ENCODE results near the gene GLIS1. TPM values are rescaled to one million over a fixed set of nuclear protein-coding genes. Genes with fewer than 3 reads are reported as not detected.

The GLIS1 gene
- total RNA-seq, 2 experiments from 2014 or later: not detected

GRCh38 chr1:53684741-53685140, 54.2 kb downstream of the GLIS1 start:
- peaks cover 7% of the 10 kb centered on the region for H3K4me1 Mint-ChIP-seq (ENCODE audit: low read depth)
- intact Hi-C loops (cut with micrococcal nuclease): loop anchor here (5.0 kb wide), 1 partner anchor 197 kb away; no protein-coding TSS in a partner anchor

GRCh38 chr1:53683986-53684740, 54.8 kb downstream of the GLIS1 start:
- intact Hi-C loops (cut with micrococcal nuclease): loop anchor here (5.0 kb wide), 1 partner anchor 197 kb away; no protein-coding TSS in a partner anchor
- DNase-seq (no peak), ATAC-seq (no peak)
- ChIA-PET POLR2A (no interaction called here), CTCF (interaction anchor here (2.2 kb wide), 1 partner anchor 198 kb away, joined by 18 read pairs; no protein-coding TSS in a partner anchor)
- Mint-ChIP-seq H3K4me1 (ENCODE audit: low read depth) (peaks cover 7% of the 10 kb centered on the region), H3K9me3 (no peaks in the 10 kb centered on the region), H3K27me3 (peaks cover 7% of the 10 kb centered on the region), H3K36me3 (ENCODE audit: low read depth) (no peaks in the 10 kb centered on the region), H3K27ac (no peak overlapping the region), H3K4me3 (no peak overlapping the region)
- no peak for TF ChIP-seq CTCF (IDR thresholded peaks at IDR 0.05)

More at GRCh38 chr1:53684741-53685140, 54.2 kb downstream of the GLIS1 start:
- ChIA-PET POLR2A (interaction anchor here (0.6 kb wide), 1 partner anchor 204 kb away, joined by 3 read pairs; no protein-coding TSS in a partner anchor), CTCF (no interaction called here)
- Mint-ChIP-seq H3K27ac (no peak overlapping the region), H3K36me3 (ENCODE audit: low read depth) (no peaks in the 10 kb centered on the region), H3K27me3 (peaks cover 7% of the 10 kb centered on the region), H3K4me3 (no peak overlapping the region), H3K9me3 (no peaks in the 10 kb centered on the region)
- TF ChIP-seq CTCF (IDR thresholded peaks at IDR 0.05): no peak
- DNase-seq (no peak), ATAC-seq (no peak)

GRCh38 chr1:53682881-53683280, 56.1 kb downstream of the GLIS1 start:
- CTCF ChIA-PET: interaction anchor here (0.8 to 2.2 kb wide), 11 partner anchors 11 to 235 kb away, joined by 3 to 18 read pairs (median 4); no protein-coding TSS in a partner anchor
- POLR2A ChIA-PET: no interaction called here
- ATAC-seq (no peak), DNase-seq (no peak)
- Mint-ChIP-seq H3K27me3 (peaks cover 7% of the 10 kb centered on the region), H3K36me3 (ENCODE audit: low read depth) (no peaks in the 10 kb centered on the region), H3K27ac (no peak overlapping the region), H3K4me3 (no peak overlapping the region), H3K4me1 (ENCODE audit: low read depth) (peaks cover 7% of the 10 kb centered on the region), H3K9me3 (no peaks in the 10 kb centered on the region)
- intact Hi-C loops (cut with micrococcal nuclease): loop anchor here (5.0 kb wide), 1 partner anchor 196 kb away; no protein-coding TSS in a partner anchor
- no peak for TF ChIP-seq CTCF (IDR thresholded peaks at IDR 0.05)

GRCh38 chr1:53681977-53682685, 56.8 kb downstream of the GLIS1 start:
- Mint-ChIP-seq H3K27ac (no peak overlapping the region), H3K27me3 (peaks cover 7% of the 10 kb centered on the region), H3K4me1 (ENCODE audit: low read depth) (peaks cover 7% of the 10 kb centered on the region), H3K36me3 (ENCODE audit: low read depth) (no peaks in the 10 kb centered on the region), H3K9me3 (no peaks in the 10 kb centered on the region), H3K4me3 (no peak overlapping the region)
- POLR2A ChIA-PET: interaction anchor here (1.1 kb wide), 1 partner anchor 196 kb away, joined by 3 read pairs; no protein-coding TSS in a partner anchor
- DNase-seq (peak; percentile 59), ATAC-seq (peak; percentile 79)
- TF ChIP-seq CTCF (IDR thresholded peaks at IDR 0.05): peak; percentile 65
- intact Hi-C loops (cut with micrococcal nuclease): loop anchor here (5.0 kb wide), 1 partner anchor 195 kb away; no protein-coding TSS in a partner anchor
- CTCF ChIA-PET: interaction anchor here (0.6 to 2.2 kb wide), 14 partner anchors 10 to 234 kb away, joined by 3 to 18 read pairs (median 4); no protein-coding TSS in a partner anchor

Measured in activated CD8-positive, alpha-beta T cell treated with anti-CD3 and anti-CD28 coated beads for 36 hours (primary cell).